ENCODE results near the gene SLC15A4.

The SLC15A4 gene

GRCh38 chr12:128794661-128795529, 28.9 kb downstream of the SLC15A4 start:
- no peak for DNase-seq (ENCODE audit: low read depth, low spot score)
- H3K4me3 ChIP-seq (ENCODE audit: low read depth, low read length), result no peak overlapping the region
- ChIA-PET CTCF (interaction anchor here (1.4 to 1.5 kb wide), 2 partner anchors 12 to 13 kb away, joined by 3 to 5 read pairs; no protein-coding TSS in a partner anchor), POLR2A (interaction anchor here (0.6 kb wide), 1 partner anchor 29 kb away, joined by 3 read pairs; the partner anchor contains the start of gene SLC15A4)
- no peak for TF ChIP-seq CTCF (IDR thresholded peaks at IDR 0.05; ENCODE audit: insufficient read depth, low read length, missing control alignments)

- POLR2A ChIA-PET, result no interaction called here
- TF ChIP-seq CTCF (IDR thresholded peaks at IDR 0.05; ENCODE audit: insufficient read depth, low read length, missing control alignments), result no peak
- CTCF ChIA-PET, result interaction anchor here (1.4 to 1.5 kb wide), 2 partner anchors 11 to 12 kb away, joined by 3 to 5 read pairs; no protein-coding TSS in a partner anchor
- H3K4me3 ChIP-seq (ENCODE audit: low read depth, low read length), result no peak overlapping the region
- DNase-seq (ENCODE audit: low read depth, low spot score), result no peak
These were observed 30.1 kb downstream of the SLC15A4 start for GRCh38 chr12:128793701-128794100.

GRCh38 chr12:128792881-128793280, 30.9 kb downstream of the SLC15A4 start:
- no peak for TF ChIP-seq CTCF (IDR thresholded peaks at IDR 0.05; ENCODE audit: insufficient read depth, low read length, missing control alignments)
- DNase-seq (ENCODE audit: low read depth, low spot score), result no peak
- H3K4me3 ChIP-seq (ENCODE audit: low read depth, low read length), result no peak overlapping the region
- ChIA-PET CTCF (interaction anchor here (2.8 kb wide), 1 partner anchor 11 kb away, joined by 8 read pairs; no protein-coding TSS in a partner anchor), POLR2A (no interaction called here)

GRCh38 chr12:128792398-128792797, 31.4 kb downstream of the SLC15A4 start:
- DNase-seq (ENCODE audit: low read depth, low spot score), result no peak
- TF ChIP-seq CTCF (IDR thresholded peaks at IDR 0.05; ENCODE audit: insufficient read depth, low read length, missing control alignments), result no peak
- POLR2A ChIA-PET, result no interaction called here
- CTCF ChIA-PET, result interaction anchor here (2.8 kb wide), 1 partner anchor 10 kb away, joined by 8 read pairs; no protein-coding TSS in a partner anchor
- H3K4me3 ChIP-seq (ENCODE audit: low read depth, low read length), result no peak overlapping the region

- DNase-seq (ENCODE audit: low read depth, low spot score), result no peak
- no peak overlapping the region for H3K4me3 ChIP-seq (ENCODE audit: low read depth, low read length)
- POLR2A ChIA-PET, result no interaction called here
- no peak for TF ChIP-seq CTCF (IDR thresholded peaks at IDR 0.05; ENCODE audit: insufficient read depth, low read length, missing control alignments)
- CTCF ChIA-PET, result interaction anchor here (2.8 kb wide), 1 partner anchor 10 kb away, joined by 8 read pairs; no protein-coding TSS in a partner anchor
These were observed 32.1 kb downstream of the SLC15A4 start for GRCh38 chr12:128791395-128792322.
